Measurements from ENCODE around the gene STAT4. TPM values are rescaled to one million over a fixed set of nuclear protein-coding genes. Genes with fewer than 3 reads are reported as not detected.

The STAT4 gene
- total RNA-seq, 1 donor from 2014 or later = 89.9 TPM

GRCh38 chr2:191050640-191050987 lies 100.2 kb downstream of the STAT4 start:
- intact Hi-C loops (cut with micrococcal nuclease) = loop anchor here (5.0 to 10.0 kb wide), 3 partner anchors 197 to 1114 kb away; partner anchors contain the start of gene MYO1B

- intact Hi-C loops (cut with micrococcal nuclease) = loop anchor here (5.0 to 10.0 kb wide), 3 partner anchors 197 to 1115 kb away; partner anchors contain the start of gene MYO1B
Observed at GRCh38 chr2:191049728-191050639, 100.8 kb downstream of the STAT4 start.

- intact Hi-C loops (cut with micrococcal nuclease) = no loop called here
Observed at GRCh38 chr2:191048073-191048472, 102.7 kb downstream of the STAT4 start.

GRCh38 chr2:191045141-191045540 lies 105.7 kb downstream of the STAT4 start:
- intact Hi-C loops (cut with micrococcal nuclease) = no loop called here

DNA sequence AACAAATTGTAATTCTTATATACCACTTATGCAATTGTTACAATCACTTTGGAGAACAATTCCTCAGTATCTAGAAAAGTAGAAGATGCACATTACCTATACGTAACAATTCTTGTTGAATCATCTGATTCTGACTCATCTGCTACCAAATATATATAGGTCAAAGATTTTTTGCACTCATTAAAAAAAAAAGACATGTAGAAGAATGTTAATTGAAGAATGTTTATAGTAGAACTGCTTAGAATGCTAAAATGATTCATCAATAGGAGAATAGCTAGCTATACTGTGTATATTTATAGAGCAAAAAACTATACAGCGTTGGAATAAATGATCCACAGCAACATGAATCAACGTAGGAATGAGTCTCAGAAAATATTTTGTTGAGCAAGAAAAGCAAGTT lies 107.4 kb downstream of the STAT4 start:
- intact Hi-C loops (cut with micrococcal nuclease) = no loop called here

DNA sequence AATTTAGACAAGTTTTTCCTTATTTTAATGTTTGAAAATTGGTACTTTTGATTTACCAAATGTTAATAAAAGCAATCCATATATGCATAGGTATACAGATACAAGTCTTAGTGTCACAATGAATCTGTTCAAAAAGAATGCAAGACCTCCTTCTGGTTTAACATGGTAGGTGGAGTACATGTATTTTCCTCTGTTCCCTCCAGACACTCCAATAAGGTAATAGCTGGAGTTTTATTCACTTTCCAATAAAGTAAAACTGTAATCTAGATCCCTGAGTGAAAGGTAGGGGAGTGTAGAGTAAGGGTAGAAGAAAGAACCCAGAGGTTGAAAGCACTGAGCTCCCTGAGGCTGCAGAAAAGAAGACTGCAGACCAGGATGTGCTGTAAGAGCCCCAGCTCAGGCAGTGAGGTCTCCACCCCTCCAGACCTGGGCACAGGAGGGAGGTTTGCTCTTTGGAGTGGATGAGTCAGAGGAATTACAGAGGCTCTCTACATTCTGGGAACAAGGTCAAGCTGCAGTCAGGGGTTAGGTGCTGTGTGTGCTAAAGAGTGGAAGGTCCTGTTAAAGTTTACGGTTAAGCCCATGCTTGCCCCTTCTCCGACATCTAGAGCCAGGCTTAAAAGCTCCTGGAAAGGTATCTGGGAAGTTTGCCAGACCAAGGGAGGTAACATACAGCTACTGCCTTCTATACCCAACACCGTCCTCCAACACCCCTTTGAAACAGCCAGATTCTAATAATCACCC lies 109.2 kb downstream of the STAT4 start:
- intact Hi-C loops (cut with micrococcal nuclease) = no loop called here

- intact Hi-C loops (cut with micrococcal nuclease) = no loop called here
Observed at GRCh38 chr2:191039616-191040015, 111.2 kb downstream of the STAT4 start.

GRCh38 chr2:191038741-191039140 lies 112.1 kb downstream of the STAT4 start:
- intact Hi-C loops (cut with micrococcal nuclease) = loop anchor here (1.0 kb wide), 7 partner anchors 13 to 642 kb away; no protein-coding TSS in a partner anchor

DNA sequence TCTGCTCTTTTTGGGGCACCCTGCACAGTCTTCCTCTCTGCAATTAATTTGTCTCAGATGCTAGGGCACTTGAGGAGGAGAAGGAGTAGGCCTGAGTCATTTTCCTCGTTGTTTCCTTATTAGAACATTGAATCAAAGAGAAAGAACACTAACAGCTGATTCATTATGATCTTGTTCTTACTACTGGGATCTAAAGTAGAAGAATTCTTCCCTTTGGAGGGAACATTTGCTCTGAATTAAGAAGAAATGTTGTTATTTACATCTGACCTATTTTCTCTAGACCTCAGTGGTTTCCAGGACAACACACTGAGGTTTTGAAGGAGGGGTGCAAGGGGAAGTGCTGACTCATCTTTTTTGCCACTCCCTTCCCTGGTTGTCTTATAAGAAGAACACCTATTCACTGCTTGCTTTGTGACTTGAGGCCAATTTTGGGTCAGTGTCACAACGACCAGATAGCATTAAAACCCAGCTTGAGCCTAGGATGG lies 112.5 kb downstream of the STAT4 start:
- intact Hi-C loops (cut with micrococcal nuclease) = loop anchor here (1.0 kb wide), 7 partner anchors 13 to 642 kb away; no protein-coding TSS in a partner anchor

- intact Hi-C loops (cut with micrococcal nuclease) = no loop called here
Observed at GRCh38 chr2:191037351-191037750, 113.4 kb downstream of the STAT4 start.

DNA sequence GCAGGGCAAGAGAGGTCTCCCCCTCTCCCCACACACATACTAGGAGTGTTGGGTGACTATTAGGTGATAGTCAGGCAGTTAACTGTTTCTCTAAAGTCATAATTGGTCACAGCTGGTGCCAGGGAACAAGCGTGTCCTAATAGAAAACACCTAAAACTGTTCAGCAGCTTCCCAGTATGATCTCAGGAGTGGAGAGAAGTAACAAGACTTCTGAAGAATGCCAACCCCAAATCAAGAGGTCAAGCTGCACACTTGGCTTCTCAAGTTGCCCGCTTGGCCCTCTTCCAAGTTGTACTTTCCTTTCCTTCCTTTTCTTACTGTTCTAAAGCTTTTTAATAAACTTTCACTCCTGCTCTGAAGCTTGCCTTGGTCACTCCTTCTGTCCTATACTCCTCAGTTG lies 114.4 kb downstream of the STAT4 start:
- intact Hi-C loops (cut with micrococcal nuclease) = no loop called here

DNA sequence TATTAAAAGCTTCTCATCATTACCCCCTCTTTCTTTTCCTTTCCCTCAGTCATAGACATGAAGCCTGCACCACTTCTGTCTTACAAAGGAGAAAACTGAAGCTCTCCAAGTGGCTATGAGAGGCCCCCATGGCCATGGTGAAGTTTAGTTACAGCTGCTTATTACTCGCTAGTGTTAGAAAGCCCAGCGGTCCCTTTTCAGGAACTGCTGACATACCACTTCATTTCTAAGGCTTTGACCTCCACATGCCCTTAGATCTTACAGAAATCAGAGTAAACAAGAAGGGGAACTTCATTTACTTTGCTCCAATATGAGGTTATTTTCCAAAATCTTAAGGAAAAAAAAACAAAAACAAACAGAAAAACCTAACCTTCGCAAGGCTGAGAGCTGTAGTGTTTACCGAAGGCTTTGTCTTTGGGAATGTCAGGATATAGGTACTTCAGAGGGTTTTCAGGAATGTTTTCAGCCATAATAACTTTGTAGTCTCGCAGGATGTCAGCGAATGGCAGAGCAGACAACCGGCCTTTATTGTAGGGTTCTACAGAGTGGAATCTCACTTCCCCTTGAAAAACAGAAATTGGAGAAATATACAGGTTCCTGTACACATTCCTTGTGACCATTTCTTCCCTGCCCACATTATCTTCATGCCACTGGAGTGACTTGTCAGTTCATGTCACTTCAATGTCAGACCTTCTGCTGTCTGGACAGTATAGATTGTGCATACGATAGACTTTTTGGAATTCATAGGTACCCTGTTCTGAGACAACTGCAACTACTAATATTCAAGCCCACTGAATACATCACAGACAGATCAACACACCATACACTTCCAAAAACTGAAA lies 118.0 kb downstream of the STAT4 start:
- intact Hi-C loops (cut with micrococcal nuclease) = no loop called here

DNA sequence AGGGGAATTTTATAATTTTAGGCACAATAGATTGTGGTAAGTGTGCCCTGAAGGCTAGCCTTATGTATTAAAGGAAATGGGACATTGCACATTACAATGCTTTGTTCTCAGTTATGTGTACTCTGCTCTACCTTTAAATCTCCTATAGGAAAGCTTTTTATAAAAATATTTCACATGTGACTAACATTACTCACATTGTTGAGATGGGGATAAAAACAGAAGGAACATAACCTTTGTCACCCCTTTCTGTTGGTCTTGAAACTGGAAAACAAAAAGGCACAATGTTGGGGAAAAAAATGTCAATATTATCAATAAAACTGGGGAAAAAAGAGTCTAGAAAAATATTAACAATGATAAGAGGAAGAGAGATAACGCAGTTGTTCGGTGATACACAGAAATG lies 119.5 kb downstream of the STAT4 start:
- intact Hi-C loops (cut with micrococcal nuclease) = no loop called here

DNA sequence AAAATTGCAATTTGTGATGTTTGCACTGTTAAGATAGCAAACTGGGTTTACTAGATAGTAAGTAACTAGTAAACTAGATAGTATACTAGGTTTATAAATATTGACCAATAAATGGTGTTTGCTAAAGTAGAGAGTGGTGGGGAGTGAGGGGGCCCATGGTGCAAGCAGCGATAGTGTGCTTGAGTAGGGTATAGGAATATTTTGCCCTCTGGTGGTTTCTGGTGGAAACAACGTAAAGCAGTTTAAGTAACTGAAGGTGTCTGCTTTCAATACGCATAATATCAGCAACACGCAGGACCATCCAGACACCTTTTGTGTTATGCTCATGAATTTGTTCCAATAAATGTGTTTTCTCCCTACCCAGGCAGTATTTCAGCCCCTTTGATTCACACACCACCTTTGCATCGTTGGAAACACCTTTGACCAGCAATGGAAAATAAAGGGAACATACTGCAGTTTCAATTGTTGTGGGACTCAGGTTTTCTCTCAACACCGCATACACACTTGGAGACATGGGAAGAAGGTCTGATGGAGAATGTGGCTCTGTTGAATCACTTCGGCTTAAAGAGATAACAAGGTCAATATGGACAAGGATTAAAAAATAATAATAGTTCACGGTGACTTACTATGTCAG lies 120.2 kb downstream of the STAT4 start:
- intact Hi-C loops (cut with micrococcal nuclease) = loop anchor here (1.0 kb wide), 5 partner anchors 8 to 249 kb away; partner anchors contain the start of gene STAT1

GRCh38 chr2:191029280-191029950 lies 121.4 kb downstream of the STAT4 start:
- intact Hi-C loops (cut with micrococcal nuclease) = no loop called here

GRCh38 chr2:191026377-191026776 lies 124.4 kb downstream of the STAT4 start:
- intact Hi-C loops (cut with micrococcal nuclease) = no loop called here

DNA sequence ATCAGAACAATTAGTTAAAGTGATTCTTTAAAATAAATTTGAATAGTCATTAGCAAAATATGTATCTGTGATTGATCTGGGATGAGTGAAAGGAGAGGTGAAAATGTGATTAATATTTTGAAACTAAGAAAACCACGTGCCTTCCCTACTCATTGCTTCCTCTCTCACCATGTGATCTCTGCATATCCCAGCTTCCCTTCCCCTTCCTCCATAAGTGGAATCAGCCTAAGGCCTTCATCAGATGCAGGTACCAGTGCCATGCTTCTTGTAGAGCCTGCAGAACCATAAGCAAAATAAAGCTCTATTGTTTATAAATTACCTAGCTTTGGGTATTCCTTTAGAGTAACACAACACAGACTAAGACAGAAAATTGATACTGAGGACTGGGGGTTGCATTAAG lies 125.7 kb downstream of the STAT4 start:
- intact Hi-C loops (cut with micrococcal nuclease) = no loop called here

DNA sequence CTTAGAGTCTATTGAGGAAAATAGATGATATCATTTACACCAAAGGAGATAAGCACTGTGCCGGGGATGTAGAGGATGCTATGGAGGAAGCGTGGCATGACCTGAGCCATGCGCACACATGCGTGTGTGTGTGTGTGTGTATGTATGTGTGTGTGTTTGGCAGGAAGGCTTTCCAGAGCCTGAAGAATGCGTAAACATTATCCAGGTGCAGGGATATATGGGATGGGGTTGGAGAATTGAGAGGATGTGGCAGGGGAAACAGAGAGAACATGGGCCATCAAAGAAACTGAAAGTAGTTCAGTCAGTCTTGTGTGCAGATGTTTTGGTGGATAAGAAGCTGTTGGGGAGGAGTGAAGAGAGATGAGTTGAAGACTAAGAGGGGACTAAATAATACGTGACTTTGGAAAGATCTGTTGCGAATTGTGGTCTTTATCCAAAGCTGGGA lies 127.5 kb downstream of the STAT4 start:
- intact Hi-C loops (cut with micrococcal nuclease) = loop anchor here (1.0 to 5.0 kb wide), 5 partner anchors 9 to 1361 kb away; partner anchors contain the start of genes ASNSD1, ORMDL1, PMS1 and STAT1

DNA sequence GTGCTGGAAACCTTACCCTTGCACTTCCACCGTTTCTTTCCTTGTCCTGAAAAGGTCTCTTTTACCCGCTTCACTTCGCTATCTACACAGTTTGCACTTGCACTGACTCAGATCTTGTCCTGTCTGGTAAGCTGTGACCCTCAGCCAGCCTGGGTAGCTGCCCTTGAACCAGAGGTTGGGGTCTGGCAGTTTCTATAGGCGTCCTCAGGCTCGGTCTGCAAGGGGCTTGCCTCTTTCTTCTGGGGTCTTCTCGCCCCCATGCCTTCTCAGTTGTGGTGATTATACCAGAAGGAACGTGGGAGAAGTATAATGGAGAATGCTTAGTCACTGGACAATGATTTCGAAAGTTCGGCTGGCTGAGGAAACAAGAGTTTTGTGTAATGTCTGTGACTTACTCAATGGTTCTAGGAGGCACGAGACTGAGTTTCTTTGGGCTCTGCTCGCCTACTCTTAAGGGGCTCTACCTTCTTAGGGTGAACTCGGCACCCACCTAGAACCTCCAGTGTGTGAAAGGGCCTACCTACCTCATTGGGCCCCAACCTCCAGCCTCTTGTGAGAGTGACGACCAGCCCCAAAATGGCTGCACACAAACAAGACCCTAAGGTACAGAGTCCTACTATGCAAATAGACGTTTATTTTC lies 129.9 kb downstream of the STAT4 start:
- intact Hi-C loops (cut with micrococcal nuclease) = loop anchor here (1.0 to 5.0 kb wide), 9 partner anchors 130 to 1580 kb away; partner anchors contain the start of genes ASNSD1, MFSD6, NAB1 and NABP1
